HepG2 (cell line): ENCODE results near the gene RBM26. TPM values are rescaled to one million over a fixed set of nuclear protein-coding genes. Genes with fewer than 3 reads are reported as not detected.
"Not testable (repeated sequence)": the region's sequence is repeated elsewhere in the genome, so short reads cannot be mapped to it uniquely, and the experiment has no call there.

Source experiments
- ATAC-seq: fragments of 200-7000 bp; cut with Tn5 transposase; 3 replicates; pipeline ENCODE4 v1.9.1; 2020; ENCODE audit warnings: mild to moderate bottlenecking, moderate library complexity
- BruUV-seq: library from RNA; stranded (reverse); fragments of 400-500 nt; replicated peaks from 2 replicates; lab custom pipeline; 2021; lab: Mats Ljungman, UMichigan
- CTCF ChIA-PET: fragments of 300-600 bp; formaldehyde crosslinking; extraction: SDS; loops from one replicate; lab custom pipeline; 2021; ENCODE audit warnings: low total read pairs, inconsistent platforms, low intra/inter-chr PET ratio; lab: Yijun Ruan, JAX
- POLR2A ChIA-PET: fragments of 350-600 bp; sonication (Branson Sonifier 250); formaldehyde crosslinking; loops from one replicate; lab custom pipeline; 2020; ENCODE audit warnings: antibody characterized with exemption, inconsistent platforms; lab: Yijun Ruan, JAX
- DNase-seq: peaks from one replicate; pipeline ENCODE4 v3.0.0-alpha.2; 2015; ENCODE audit warnings: low spot score
- FAIRE-seq: peaks from 3 replicates; lab custom pipeline; 2011; peaks lifted over from hg19 to GRCh38; lab: Jason Lieb, UNC
- H2AFZ ChIP-seq: one replicate; pipeline ENCODE4 v1.6.1; 2011; ENCODE audit warnings: low read length, inconsistent platforms
- H3K27ac ChIP-seq: fragments of 300-600 bp; 3 replicates; pipeline ENCODE4 v1.8.0; 2011; ENCODE audit warnings: mixed run types, mild to moderate bottlenecking, mixed read lengths, low read length, inconsistent platforms; ENCODE audit not compliant: insufficient read depth; ENCODE audit errors: extremely low read length
- H3K27me3 ChIP-seq, 2 experiments: fragments of 200-600 bp in 1 of 2; 2 replicates in 1 of 2; 3 replicates in 1 of 2; pipeline versions ENCODE4 v1.6.0 to v1.8.0; 2011; ENCODE audit warnings: low read length in 2 of 2, mild to moderate bottlenecking in 2 of 2, moderate library complexity in 2 of 2, inconsistent platforms in 1 of 2; ENCODE audit not compliant: insufficient read depth in 2 of 2, control insufficient read depth in 1 of 2
- H3K36me3 ChIP-seq, 2 experiments: fragments of 200-600 bp in 1 of 2; replicated peaks in 1 of 2; 2 replicates in 1 of 2; 3 replicates in 1 of 2; pipeline versions ENCODE4 v1.5.1 to v1.8.0; 2011; ENCODE audit warnings: low read length in 2 of 2, inconsistent platforms in 1 of 2; ENCODE audit not compliant: insufficient read depth in 2 of 2, control insufficient read depth in 1 of 2
- H3K4me1 ChIP-seq: 2 replicates; pipeline ENCODE4 v1.5.1; 2012; ENCODE audit warnings: low read length, inconsistent platforms; ENCODE audit not compliant: insufficient read depth
- H3K4me2 ChIP-seq: 2 replicates; pipeline ENCODE4 v1.6.0; 2011; ENCODE audit warnings: low read depth, low read length, inconsistent platforms
- H3K4me3 ChIP-seq, 3 experiments: fragments of 200-600 bp in 1 of 3; sonication (generic), shearing (Covaris generic) in 1 of 3; replicated peaks in 1 of 3; 2 replicates each; pipeline ENCODE4 v1.5.1; 2011 to 2016; ENCODE audit warnings: low read length in 3 of 3, inconsistent platforms in 2 of 3, low read depth in 2 of 3, mild to moderate bottlenecking in 2 of 3, control low read depth in 1 of 3, mixed read lengths in 1 of 3; ENCODE audit not compliant: insufficient read depth in 1 of 3
- H3K79me2 ChIP-seq: one replicate; pipeline ENCODE4 v1.6.1; 2011; ENCODE audit warnings: low read length, inconsistent platforms; ENCODE audit not compliant: insufficient read depth
- H3K9ac ChIP-seq: 2 replicates; pipeline ENCODE4 v1.6.0; 2011; ENCODE audit warnings: mild to moderate bottlenecking, low read depth, low read length, inconsistent platforms; ENCODE audit not compliant: insufficient read depth
- H3K9me3 ChIP-seq: 2 replicates; pipeline ENCODE4 v1.5.1; 2012; ENCODE audit warnings: mild to moderate bottlenecking, low read length
- H4K20me1 ChIP-seq: 2 replicates; pipeline ENCODE4 v1.6.0; 2011; ENCODE audit warnings: inconsistent platforms, mild to moderate bottlenecking, low read length, moderate library complexity; ENCODE audit not compliant: insufficient read depth
- ARNT ChIP-seq: fragments of 450-650 bp; IDR thresholded peaks from 2 replicates; pipeline ENCODE4 v1.6.1; 2017
- KLF16 ChIP-seq, 2 experiments: sonication (generic) in 1 of 2; formaldehyde crosslinking in 1 of 2; IDR thresholded peaks; 2 replicates each; pipeline versions ENCODE4 v1.6.1 to v1.8.0; 2016 to 2023; ENCODE audit warnings: missing genetic modification reagents in 2 of 2, missing compliant biosample characterization in 1 of 2
- MBD4 ChIP-seq: IDR thresholded peaks from 2 replicates; pipeline ENCODE4 v1.6.1; 2012; ENCODE audit warnings: low read length, inconsistent platforms, borderline replicate concordance
- MXD1 ChIP-seq: sonication (generic); formaldehyde crosslinking; IDR thresholded peaks from 2 replicates; pipeline ENCODE4 v1.4.0; 2020; ENCODE audit warnings: mild to moderate bottlenecking, missing genetic modification reagents
- MYNN ChIP-seq: sonication (generic); formaldehyde crosslinking; IDR thresholded peaks from 2 replicates; pipeline ENCODE4 v1.4.0; 2020; ENCODE audit warnings: mild to moderate bottlenecking, low read depth, missing genetic modification reagents
- NFYC ChIP-seq: IDR thresholded peaks from 2 replicates; pipeline ENCODE4 v1.6.1; 2016; ENCODE audit warnings: missing genetic modification reagents, missing compliant biosample characterization
- RORA ChIP-seq: sonication (generic); formaldehyde crosslinking; IDR thresholded peaks from 2 replicates; pipeline ENCODE4 v1.5.0; 2020; ENCODE audit warnings: mild to moderate bottlenecking, missing genetic modification reagents, moderate library complexity
- SAP130 ChIP-seq: IDR thresholded peaks from 2 replicates; pipeline ENCODE4 v1.6.1; 2016; ENCODE audit warnings: low read depth
- TOPORS ChIP-seq: sonication (generic); formaldehyde crosslinking; IDR thresholded peaks from 2 replicates; pipeline ENCODE4 v1.8.0; 2023; ENCODE audit warnings: mild to moderate bottlenecking, missing genetic modification reagents
- ZBTB3 ChIP-seq: sonication (generic); formaldehyde crosslinking; IDR thresholded peaks from 2 replicates; pipeline ENCODE4 v1.4.0; 2020; ENCODE audit warnings: low read depth, mild to moderate bottlenecking, moderate library complexity, missing genetic modification reagents, borderline replicate concordance
- ZMYM4 ChIP-seq: sonication (generic); formaldehyde crosslinking; IDR thresholded peaks from 2 replicates; pipeline ENCODE4 v1.8.1; 2023; ENCODE audit warnings: mild to moderate bottlenecking, missing genetic modification reagents
- ZNF678 ChIP-seq: sonication (generic); formaldehyde crosslinking; IDR thresholded peaks from 2 replicates; pipeline ENCODE4 v1.4.0; 2020; ENCODE audit warnings: mild to moderate bottlenecking, missing genetic modification reagents
- WGBS: methylation state at CpG from one replicate; pipeline ENCODE4 v1.1.6; 2017; ENCODE audit warnings: low lambda C conversion rate; 5-methylcytosine and 5-hydroxymethylcytosine counted together
- in situ Hi-C: cut with HindIII; loops from 2 replicates; pipeline ENCODE4 v1.10.0; 2017; ENCODE audit warnings: low pct_unique_long_range_greater_than_20kb; ENCODE audit not compliant: extremely low pct_ligation_motif_present
- intact Hi-C: fragments of 100-400 bp; cut with micrococcal nuclease; formaldehyde crosslinking; loops from one replicate; pipeline ENCODE4 v1.10.0; 2022; ENCODE audit not compliant: unreplicated experiment
- polyA plus RNA-seq, 8 experiments: library from polyadenylated mRNA; depleted of rRNA in 3 of 8; stranded (reverse) in 7 of 8; unstranded in 1 of 8; fragments of >200 nt; fragmentation: Illumina TruSeq in 4 of 8; extraction: Trizol in 4 of 8; gene quantifications; 2 replicates each; pipeline versions ENCODE4 v1.2.1 to v1.2.3, GENCODE V29; 2011 to 2016; ENCODE audit warnings: low read depth in 4 of 8, missing spikeins in 1 of 8, mixed read lengths in 1 of 8; ENCODE audit not compliant: insufficient read depth in 1 of 8
- total RNA-seq, 5 experiments: library from RNA; depleted of rRNA; stranded (reverse); fragments of >200 nt; fragmentation: Illumina TruSeq; extraction: Trizol; gene quantifications; 2 replicates each; pipeline ENCODE4 v1.2.3, GENCODE V29; 2016; ENCODE audit warnings: low read depth in 1 of 5

Gene RBM26
- total and polyA plus RNA-seq, 2 of the 13 experiments (the other 11 are each of a cell fraction or from before 2014, with no cell fraction given), result 19.4 to 34.4 TPM

DNA sequence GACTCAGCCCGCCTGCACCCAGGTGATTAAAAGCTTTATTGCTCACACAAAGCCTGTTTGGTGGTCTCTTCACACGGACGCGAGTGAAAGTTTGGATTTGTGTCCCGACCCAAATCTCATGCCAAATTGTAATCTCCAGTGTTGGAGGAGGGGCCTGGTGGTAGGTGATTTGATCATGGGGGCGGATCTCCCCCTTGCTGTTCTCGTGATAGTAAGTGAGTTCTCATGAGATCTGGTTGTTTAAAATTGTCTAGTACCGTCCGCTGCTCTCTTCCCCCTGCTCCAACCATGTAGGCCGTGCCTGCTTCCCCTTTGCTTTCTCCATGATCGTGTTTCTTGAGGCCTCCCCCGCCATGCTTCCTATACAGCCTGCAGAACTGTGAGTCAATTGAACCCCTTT, 126.3 kb downstream of the RBM26 start:
- CTCF ChIA-PET, ATAC-seq, H3K4me3 ChIP-seq, POLR2A ChIA-PET, H3K27me3 ChIP-seq, H3K27ac ChIP-seq, FAIRE-seq, intact Hi-C loops, H4K20me1 ChIP-seq, BruUV-seq, H3K9me3 ChIP-seq, DNase-seq, H3K79me2 ChIP-seq, H3K4me2 ChIP-seq, H2AFZ ChIP-seq, in situ Hi-C loops, H3K36me3 ChIP-seq, H3K9ac ChIP-seq: not testable (repeated sequence)
- 68% methylated on average over 12 of the region's 12 CpGs for WGBS
- H3K4me1 ChIP-seq, result peaks cover 18% of the 10 kb centered on the region

- no TSS peak for BruUV-seq
- FAIRE-seq, result no peak
- ChIA-PET POLR2A (no interaction called here), CTCF (no interaction called here)
- Histone ChIP-seq H3K27me3 (no peaks in the 10 kb centered on the region; a peak in 1 of 5 replicates), H3K9me3 (no peaks in the 10 kb centered on the region), H3K4me3 (no peak overlapping the region), H3K27ac (no peak overlapping the region), H4K20me1 (no peaks in the 10 kb centered on the region), H3K4me2 (no peak overlapping the region), H3K9ac (no peak overlapping the region), H2AFZ (no peak overlapping the region), H3K79me2 (no peaks in the 10 kb centered on the region), H3K4me1 (peaks cover 16% of the 10 kb centered on the region), H3K36me3 (no peaks in the 10 kb centered on the region)
- intact Hi-C loops (no loop called here), in situ Hi-C loops (no loop called here)
- no peak for ATAC-seq
- DNase-seq, result no peak
- TF ChIP-seq MXD1 (CRISPR knock-in tag) (no peak), NFYC (CRISPR knock-in tag) (no peak), ZNF678 (CRISPR knock-in tag) (no peak), SAP130 (CRISPR knock-in tag) (no peak), ZMYM4 (CRISPR knock-in tag) (no peak), MBD4 (no peak), ARNT (no peak), ZBTB3 (no peak), RORA (CRISPR knock-in tag) (no peak), TOPORS (CRISPR knock-in tag) (no peak), KLF16 (CRISPR knock-in tag; IDR thresholded peaks at IDR 0.05) (no peak), MYNN (CRISPR knock-in tag) (no peak)
These were observed 133.0 kb downstream of the RBM26 start for GRCh38 chr13:79273045-79273444.
